DOHH2 (cell line): ENCODE measurements around the gene FBXL20.
"Not testable (repeated sequence)": the region's sequence is repeated elsewhere in the genome, so short reads cannot be mapped to it uniquely, and the experiment has no call there.

Experiments used
- H3F3A ChIP-seq: fragments of 200-600 bp; sonication (generic), shearing (Covaris generic); 2 replicates; pipeline ENCODE4 v1.6.0; 2016; ENCODE audit warnings: antibody characterized with exemption, mild to moderate bottlenecking; ENCODE audit not compliant: control insufficient read depth, insufficient read depth
- H3K27ac ChIP-seq: fragments of 200-600 bp; sonication (generic); 2 replicates; pipeline ENCODE4 v1.5.1; 2014; ENCODE audit warnings: low read depth, mild to moderate bottlenecking, low read length, moderate library complexity
- H3K27me3 ChIP-seq: fragments of 200-600 bp; sonication (generic); 2 replicates; pipeline ENCODE4 v1.6.1; 2014; ENCODE audit warnings: mild to moderate bottlenecking, low read length, mixed read lengths; ENCODE audit not compliant: control insufficient read depth
- H3K36me3 ChIP-seq: fragments of 200-600 bp; sonication (generic); 2 replicates; pipeline ENCODE4 v1.6.1; 2014; ENCODE audit warnings: mild to moderate bottlenecking, low read length, moderate library complexity, mixed read lengths; ENCODE audit not compliant: control insufficient read depth
- H3K4me1 ChIP-seq: fragments of 200-600 bp; sonication (generic); 2 replicates; pipeline ENCODE4 v1.6.1; 2014; ENCODE audit warnings: mild to moderate bottlenecking, low read length, mixed read lengths; ENCODE audit not compliant: control insufficient read depth
- H3K4me2 ChIP-seq: fragments of 200-600 bp; sonication (generic); 2 replicates; pipeline ENCODE4 v1.6.0; 2014; ENCODE audit warnings: mild to moderate bottlenecking, low read length, moderate library complexity
- H3K4me3 ChIP-seq: fragments of 200-600 bp; sonication (generic); 2 replicates; pipeline ENCODE4 v1.5.1; 2014; ENCODE audit warnings: mild to moderate bottlenecking, low read length, mixed read lengths
- H3K79me2 ChIP-seq: fragments of 200-600 bp; sonication (generic); 2 replicates; pipeline ENCODE4 v1.6.1; 2014; ENCODE audit warnings: mild to moderate bottlenecking, low read length, mixed read lengths; ENCODE audit not compliant: control insufficient read depth
- H3K9me2 ChIP-seq: fragments of 200-600 bp; sonication (generic); replicated peaks from 2 replicates; pipeline ENCODE4 v1.6.1; 2014; ENCODE audit warnings: mild to moderate bottlenecking, low read length, mixed read lengths; ENCODE audit not compliant: control insufficient read depth
- H3K9me3 ChIP-seq: fragments of 200-600 bp; sonication (generic); 2 replicates; pipeline ENCODE4 v1.6.1; 2014; ENCODE audit warnings: antibody characterized with exemption, low read length, mixed read lengths; ENCODE audit not compliant: control insufficient read depth, insufficient read depth
- H4K20me1 ChIP-seq: fragments of 200-600 bp; sonication (generic); 2 replicates; pipeline ENCODE4 v1.6.0; 2014; ENCODE audit warnings: low read depth, mild to moderate bottlenecking, antibody characterized with exemption, low read length, moderate library complexity; ENCODE audit not compliant: control insufficient read depth, insufficient read depth
- EZH2phosphoT487 ChIP-seq: fragments of 200-600 bp; sonication (generic); IDR thresholded peaks from 2 replicates; pipeline ENCODE4 v1.6.1; 2017; ENCODE audit warnings: borderline replicate concordance, mild to moderate bottlenecking, antibody characterized with exemption, low read length, moderate library complexity, mixed read lengths
- TF ChIP-seq, protein P1 (sequence below): fragments of 200-600 bp; sonication (generic); IDR thresholded peaks from one replicate; pipeline ENCODE4 v1.5.1; 2014; ENCODE audit warnings: antibody characterized with exemption, mild to moderate bottlenecking, low read depth, low read length; ENCODE audit not compliant: poor library complexity, severe bottlenecking

The FBXL20 gene

GRCh38 chr17:39252788-39253460 lies 148.5 kb downstream of the FBXL20 start:
- Histone ChIP-seq H3K79me2 (no peaks in the 10 kb centered on the region), H3K4me2 (no peak overlapping the region), H3K36me3 (no peaks in the 10 kb centered on the region), H3K27ac (no peak overlapping the region), H3K4me3 (no peak overlapping the region), H3F3A (no peaks in the 10 kb centered on the region), H3K4me1 (no peaks in the 10 kb centered on the region), H4K20me1 (no peaks in the 10 kb centered on the region), H3K27me3 (no peaks in the 10 kb centered on the region), H3K9me2 (no peaks in the 10 kb centered on the region), H3K9me3 (no peaks in the 10 kb centered on the region)
- TF ChIP-seq EZH2phosphoT487, result no peak
- TF ChIP-seq, protein P1, sequence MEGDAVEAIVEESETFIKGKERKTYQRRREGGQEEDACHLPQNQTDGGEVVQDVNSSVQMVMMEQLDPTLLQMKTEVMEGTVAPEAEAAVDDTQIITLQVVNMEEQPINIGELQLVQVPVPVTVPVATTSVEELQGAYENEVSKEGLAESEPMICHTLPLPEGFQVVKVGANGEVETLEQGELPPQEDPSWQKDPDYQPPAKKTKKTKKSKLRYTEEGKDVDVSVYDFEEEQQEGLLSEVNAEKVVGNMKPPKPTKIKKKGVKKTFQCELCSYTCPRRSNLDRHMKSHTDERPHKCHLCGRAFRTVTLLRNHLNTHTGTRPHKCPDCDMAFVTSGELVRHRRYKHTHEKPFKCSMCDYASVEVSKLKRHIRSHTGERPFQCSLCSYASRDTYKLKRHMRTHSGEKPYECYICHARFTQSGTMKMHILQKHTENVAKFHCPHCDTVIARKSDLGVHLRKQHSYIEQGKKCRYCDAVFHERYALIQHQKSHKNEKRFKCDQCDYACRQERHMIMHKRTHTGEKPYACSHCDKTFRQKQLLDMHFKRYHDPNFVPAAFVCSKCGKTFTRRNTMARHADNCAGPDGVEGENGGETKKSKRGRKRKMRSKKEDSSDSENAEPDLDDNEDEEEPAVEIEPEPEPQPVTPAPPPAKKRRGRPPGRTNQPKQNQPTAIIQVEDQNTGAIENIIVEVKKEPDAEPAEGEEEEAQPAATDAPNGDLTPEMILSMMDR, result no peak

GRCh38 chr17:39251997-39252396 lies 149.4 kb downstream of the FBXL20 start:
- no peaks in the 10 kb centered on the region for H3K36me3 ChIP-seq
- no peaks in the 10 kb centered on the region for H4K20me1 ChIP-seq
- no peaks in the 10 kb centered on the region for H3F3A ChIP-seq
- no peaks in the 10 kb centered on the region for H3K9me2 ChIP-seq
- no peak overlapping the region for H3K4me3 ChIP-seq
- TF ChIP-seq, protein P1, result no peak
- TF ChIP-seq EZH2phosphoT487, result no peak
- H3K79me2 ChIP-seq, result no peaks in the 10 kb centered on the region
- no peaks in the 10 kb centered on the region for H3K9me3 ChIP-seq
- no peak overlapping the region for H3K4me2 ChIP-seq
- no peaks in the 10 kb centered on the region for H3K27me3 ChIP-seq
- no peak overlapping the region for H3K27ac ChIP-seq
- H3K4me1 ChIP-seq, result no peaks in the 10 kb centered on the region

- H3K4me2 ChIP-seq, H3K9me2 ChIP-seq, H3K4me1 ChIP-seq, H3K9me3 ChIP-seq, H3K4me3 ChIP-seq, H4K20me1 ChIP-seq, H3K79me2 ChIP-seq, H3K27ac ChIP-seq, H3K36me3 ChIP-seq, H3F3A ChIP-seq, H3K27me3 ChIP-seq: not testable (repeated sequence)
Measured at GRCh38 chr17:39250076-39250475, 151.3 kb downstream of the FBXL20 start.

- Histone ChIP-seq H3K4me1 (peaks cover 32% of the 10 kb centered on the region), H3K9me2 (no peaks in the 10 kb centered on the region), H3K4me3 (no peak overlapping the region), H3K9me3 (no peaks in the 10 kb centered on the region), H3K79me2 (no peaks in the 10 kb centered on the region), H3K4me2 (no peak overlapping the region), H3K27me3 (no peaks in the 10 kb centered on the region), H3K27ac (no peak overlapping the region), H3F3A (0 out of 2 replicates have a peak, but pooled peaks cover 11% of the 10 kb centered on the region), H3K36me3 (no peaks in the 10 kb centered on the region), H4K20me1 (no peaks in the 10 kb centered on the region)
- TF ChIP-seq, protein P1, result peak; percentile 10
- no peak for TF ChIP-seq EZH2phosphoT487
Measured at GRCh38 chr17:39246274-39246673, 155.2 kb downstream of the FBXL20 start.
